ENCODE results near the gene KLHDC7A. TPM values are rescaled to one million over a fixed set of nuclear protein-coding genes. Genes with fewer than 3 reads are reported as not detected.

KLHDC7A gene
- total RNA-seq, 1 donor from 2014 or later = not detected

DNA sequence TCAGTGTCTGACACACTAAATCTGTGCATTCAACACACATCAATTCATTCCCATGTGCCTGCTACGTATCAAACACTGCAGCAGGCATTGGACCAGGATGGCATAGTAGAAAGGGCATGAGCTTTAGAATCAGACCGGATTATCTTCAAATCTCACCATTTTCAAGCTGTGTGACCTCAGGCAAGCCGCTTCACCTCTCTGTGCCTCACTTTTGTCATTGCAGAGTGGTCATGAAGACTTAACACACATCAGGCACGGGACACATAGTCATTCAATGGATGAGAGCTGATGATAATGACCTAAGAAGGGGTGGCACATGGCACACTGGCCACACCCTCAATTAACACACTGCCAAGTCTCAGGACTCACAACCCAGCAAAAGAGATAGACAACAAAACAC lies 46.8 kb downstream of the KLHDC7A start:
- DNase-seq (ENCODE audit: low spot score) = no peak
- Histone ChIP-seq H3K9me3 (ENCODE audit: low read depth) (no peaks in the 10 kb centered on the region), H3K36me3 (no peaks in the 10 kb centered on the region), H3K79me2 (ENCODE audit: low read depth) (no peaks in the 10 kb centered on the region), H3K9ac (no peak overlapping the region), H3K27me3 (no peaks in the 10 kb centered on the region), H3F3A (ENCODE audit: low read depth) (no peaks in the 10 kb centered on the region), H3K4me3 (no peak overlapping the region), H3K4me2 (no peak overlapping the region), H2AFZ (replicated peaks) (no peak overlapping the region), H3K27ac (no peak overlapping the region), H4K20me1 (ENCODE audit: low read depth) (no peaks in the 10 kb centered on the region), H3K4me1 (no peaks in the 10 kb centered on the region)
- no peak overlapping the region for H3K4me3 Mint-ChIP-seq
- H3K4me1 Mint-ChIP-seq = no peaks in the 10 kb centered on the region
- no peaks in the 10 kb centered on the region for H3K36me3 Mint-ChIP-seq
- TF ChIP-seq EZH2 (IDR thresholded peaks at IDR 0.05) (no peak), EZH2phosphoT487 (IDR thresholded peaks at IDR 0.05) (no peak)
- TF ChIP-seq, protein P1, sequence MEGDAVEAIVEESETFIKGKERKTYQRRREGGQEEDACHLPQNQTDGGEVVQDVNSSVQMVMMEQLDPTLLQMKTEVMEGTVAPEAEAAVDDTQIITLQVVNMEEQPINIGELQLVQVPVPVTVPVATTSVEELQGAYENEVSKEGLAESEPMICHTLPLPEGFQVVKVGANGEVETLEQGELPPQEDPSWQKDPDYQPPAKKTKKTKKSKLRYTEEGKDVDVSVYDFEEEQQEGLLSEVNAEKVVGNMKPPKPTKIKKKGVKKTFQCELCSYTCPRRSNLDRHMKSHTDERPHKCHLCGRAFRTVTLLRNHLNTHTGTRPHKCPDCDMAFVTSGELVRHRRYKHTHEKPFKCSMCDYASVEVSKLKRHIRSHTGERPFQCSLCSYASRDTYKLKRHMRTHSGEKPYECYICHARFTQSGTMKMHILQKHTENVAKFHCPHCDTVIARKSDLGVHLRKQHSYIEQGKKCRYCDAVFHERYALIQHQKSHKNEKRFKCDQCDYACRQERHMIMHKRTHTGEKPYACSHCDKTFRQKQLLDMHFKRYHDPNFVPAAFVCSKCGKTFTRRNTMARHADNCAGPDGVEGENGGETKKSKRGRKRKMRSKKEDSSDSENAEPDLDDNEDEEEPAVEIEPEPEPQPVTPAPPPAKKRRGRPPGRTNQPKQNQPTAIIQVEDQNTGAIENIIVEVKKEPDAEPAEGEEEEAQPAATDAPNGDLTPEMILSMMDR (IDR thresholded peaks at IDR 0.05) = no peak
- H3K27me3 Mint-ChIP-seq (ENCODE audit: insufficient read depth, low read depth) = peaks cover 14% of the 10 kb centered on the region
- no peaks in the 10 kb centered on the region for H3K9me3 Mint-ChIP-seq
- no peak overlapping the region for H3K27ac Mint-ChIP-seq

DNA sequence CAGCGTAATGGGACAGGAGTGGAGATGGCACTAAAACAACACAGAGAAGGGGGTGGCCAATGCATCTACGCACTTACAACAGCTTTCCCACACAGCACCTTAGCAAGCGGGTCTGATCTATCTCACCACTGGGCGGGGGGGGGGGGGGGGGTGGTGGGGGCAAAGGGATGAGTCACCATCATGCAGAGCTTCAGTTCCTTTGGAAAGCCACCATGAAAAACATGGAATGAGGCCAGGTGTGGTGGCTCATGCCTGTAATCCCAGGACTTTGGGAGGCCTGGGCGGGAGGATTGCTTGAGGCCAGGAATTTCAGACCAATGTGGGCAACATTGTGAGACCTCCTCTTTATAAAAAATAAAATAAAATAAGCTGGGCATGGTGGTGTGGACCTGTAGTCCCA lies 47.2 kb downstream of the KLHDC7A start:
- Histone ChIP-seq H3K9me3 (ENCODE audit: low read depth) (no peaks in the 10 kb centered on the region), H3K27me3 (no peaks in the 10 kb centered on the region), H3K4me1 (no peaks in the 10 kb centered on the region), H3F3A (ENCODE audit: low read depth) (no peaks in the 10 kb centered on the region), H3K9ac (no peak overlapping the region), H3K79me2 (ENCODE audit: low read depth) (no peaks in the 10 kb centered on the region), H3K4me3 (no peak overlapping the region), H3K27ac (no peak overlapping the region), H3K4me2 (no peak overlapping the region), H4K20me1 (ENCODE audit: low read depth) (no peaks in the 10 kb centered on the region), H3K36me3 (no peaks in the 10 kb centered on the region), H2AFZ (replicated peaks) (no peak overlapping the region)
- Mint-ChIP-seq H3K27me3 (ENCODE audit: insufficient read depth, low read depth) (peaks cover 14% of the 10 kb centered on the region), H3K9me3 (no peaks in the 10 kb centered on the region), H3K4me3 (no peak overlapping the region), H3K4me1 (peaks cover 2% of the 10 kb centered on the region), H3K36me3 (no peaks in the 10 kb centered on the region), H3K27ac (no peak overlapping the region)
- TF ChIP-seq EZH2phosphoT487 (IDR thresholded peaks at IDR 0.05) = no peak
- TF ChIP-seq, protein P1 (IDR thresholded peaks at IDR 0.05) = no peak
- TF ChIP-seq EZH2 (IDR thresholded peaks at IDR 0.05) = no peak
- DNase-seq (ENCODE audit: low spot score) = no peak

DNA sequence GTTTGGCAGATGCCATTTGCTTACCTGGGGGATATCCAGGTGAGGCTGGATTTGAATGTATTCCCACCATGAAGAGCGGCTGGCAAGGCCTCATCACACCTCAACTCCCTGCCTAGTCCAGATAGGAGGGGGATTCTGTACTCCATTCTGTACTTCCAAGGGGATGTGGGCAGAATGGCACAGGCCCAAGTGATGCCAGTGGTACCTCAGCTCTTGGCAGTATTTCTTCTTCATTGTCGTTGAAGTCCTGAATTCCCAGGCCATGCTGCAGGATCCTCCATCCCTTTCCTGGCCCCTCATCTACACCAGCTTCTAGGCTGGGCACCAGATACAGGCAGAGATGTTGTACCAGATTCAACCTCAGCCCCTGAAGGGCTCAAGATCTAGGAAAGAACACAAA lies 47.9 kb downstream of the KLHDC7A start:
- H3K27ac Mint-ChIP-seq = no peak overlapping the region
- H3K27me3 Mint-ChIP-seq (ENCODE audit: insufficient read depth, low read depth) = peaks cover 14% of the 10 kb centered on the region
- H3K9me3 Mint-ChIP-seq = no peaks in the 10 kb centered on the region
- Histone ChIP-seq H3K4me1 (no peaks in the 10 kb centered on the region), H3K4me2 (no peak overlapping the region), H3K79me2 (ENCODE audit: low read depth) (no peaks in the 10 kb centered on the region), H3K4me3 (no peak overlapping the region), H3K27ac (no peak overlapping the region), H3K36me3 (no peaks in the 10 kb centered on the region), H4K20me1 (ENCODE audit: low read depth) (no peaks in the 10 kb centered on the region), H3K27me3 (no peaks in the 10 kb centered on the region), H3F3A (ENCODE audit: low read depth) (no peaks in the 10 kb centered on the region), H2AFZ (replicated peaks) (no peak overlapping the region), H3K9me3 (ENCODE audit: low read depth) (no peaks in the 10 kb centered on the region), H3K9ac (no peak overlapping the region)
- TF ChIP-seq, protein P1 (IDR thresholded peaks at IDR 0.05) = no peak
- TF ChIP-seq EZH2 (IDR thresholded peaks at IDR 0.05) (no peak), EZH2phosphoT487 (IDR thresholded peaks at IDR 0.05) (no peak)
- H3K4me1 Mint-ChIP-seq = peaks cover 8% of the 10 kb centered on the region
- H3K36me3 Mint-ChIP-seq = no peaks in the 10 kb centered on the region
- no peak overlapping the region for H3K4me3 Mint-ChIP-seq
- no peak for DNase-seq (ENCODE audit: low spot score)
